NT2/D1 (cell line): ENCODE data around the gene STAT5B.

Experiments used
- SUZ12 ChIP-seq: IDR thresholded peaks from 2 replicates; pipeline ENCODE4 v1.6.1; 2011; ENCODE audit not compliant: insufficient read length, insufficient read depth; ENCODE audit errors: extremely low read depth
- YY1 ChIP-seq: IDR thresholded peaks from 2 replicates; pipeline ENCODE4 v1.6.1; 2011; ENCODE audit not compliant: insufficient read length, insufficient read depth
- ZNF274 ChIP-seq: IDR thresholded peaks from 2 replicates; pipeline ENCODE4 v1.6.1; 2011; ENCODE audit warnings: mild to moderate bottlenecking, low read depth, low read length

DNA sequence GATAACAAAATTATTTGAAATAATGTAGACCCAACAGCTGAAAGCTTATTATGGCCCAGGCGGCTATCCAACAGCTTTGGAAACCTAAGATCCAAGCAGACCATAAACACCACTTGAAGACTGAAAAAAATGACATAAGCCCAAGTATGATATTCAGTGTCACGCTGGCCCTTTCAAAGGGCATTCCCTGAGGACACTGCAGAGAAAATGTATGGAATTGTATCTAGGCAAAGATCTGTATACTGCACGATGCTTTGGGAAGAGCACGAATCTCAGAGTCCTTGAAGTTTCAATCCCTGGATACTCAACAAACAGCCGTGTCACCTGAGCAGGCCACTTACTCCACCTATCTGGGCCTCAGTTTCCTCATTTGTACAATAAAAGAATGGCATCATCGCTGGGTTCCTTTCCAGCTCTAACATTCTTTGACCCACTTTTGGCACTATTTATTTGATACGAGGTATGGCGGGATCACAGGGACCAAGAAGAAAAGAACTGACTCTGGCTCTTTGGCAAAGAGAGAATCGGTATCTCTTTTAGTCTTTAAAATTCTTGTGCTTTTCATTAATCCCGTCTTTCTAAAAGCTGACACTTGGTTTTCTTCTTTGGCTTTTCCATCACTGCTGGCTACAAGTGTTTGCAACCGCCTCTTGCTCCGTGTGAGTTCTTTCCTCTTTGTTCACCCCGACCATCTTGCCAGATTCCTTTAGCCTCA, 1.2 kb downstream of the STAT5B start:
- no peak for TF ChIP-seq YY1
- no peak for TF ChIP-seq SUZ12
- TF ChIP-seq ZNF274: no peak
